Heart right ventricle (tissue), 16 donors: ENCODE results near the gene PAPSS1. TPM values are rescaled to one million over a fixed set of nuclear protein-coding genes. Genes with fewer than 3 reads are reported as not detected.

Experiments used
- ATAC-seq, 8 donors: fragments of 200-7000 bp; cut with Tn5 transposase; one replicate each; pipeline ENCODE4 v1.9.1; 2020; ENCODE audit warnings: mild to moderate bottlenecking in 8 of 8, moderate library complexity in 8 of 8, moderate number of reproducible peaks in 1 of 8
- DNase-seq, 2 donors: peaks; one replicate each; pipeline ENCODE4 v3.0.0-alpha.2; 2020
- H3K27ac ChIP-seq, 10 donors: fragments of 200-600 bp; sonication (generic) in 2 of 10; one replicate each; pipeline versions ENCODE4 v1.5.0 to v1.8.0; 2020 to 2022; ENCODE audit warnings: mild to moderate bottlenecking in 3 of 10
- H3K27me3 ChIP-seq, 7 donors: fragments of 200-600 bp; one replicate each; pipeline ENCODE4 v1.8.0; 2021 to 2022; ENCODE audit warnings: mild to moderate bottlenecking in 2 of 7
- H3K36me3 ChIP-seq, 9 donors: fragments of 200-600 bp; sonication (generic) in 1 of 9; one replicate each; pipeline versions ENCODE4 v1.5.0 to v1.8.0; 2020 to 2022; ENCODE audit warnings: mild to moderate bottlenecking in 2 of 9
- H3K4me1 ChIP-seq, 9 donors: fragments of 200-600 bp; sonication (generic) in 1 of 9; one replicate each; pipeline versions ENCODE4 v1.5.0 to v1.8.0; 2020 to 2022; ENCODE audit warnings: mild to moderate bottlenecking in 4 of 9
- H3K4me3 ChIP-seq, 10 donors: fragments of 200-600 bp; sonication (generic) in 2 of 10; one replicate each; pipeline versions ENCODE4 v1.5.0 to v1.8.0; 2020 to 2022; ENCODE audit warnings: mild to moderate bottlenecking in 7 of 10, moderate library complexity in 2 of 10
- H3K9me3 ChIP-seq, 11 donors: fragments of 200-600 bp in 10 of 11; sonication (generic) in 2 of 11; one replicate each; pipeline versions ENCODE4 v1.5.0 to v1.8.0; 2013 to 2022; ENCODE audit warnings: mild to moderate bottlenecking in 2 of 11, control low read depth in 1 of 11, moderate library complexity in 1 of 11
- WGBS, 2 donors: extraction: QIAGEN DNeasy Blood & Tissue Kit; methylation state at CpG; one replicate each; pipeline ENCODE4 v1.1.7; 2013; ENCODE audit warnings: inconsistent platforms in 1 of 2; 5-methylcytosine and 5-hydroxymethylcytosine counted together
- intact Hi-C, 10 donors: fragments of 100-400 bp; cut with DNase I; formaldehyde crosslinking; loops; one replicate each; pipeline versions ENCODE4 v1.11.1 to v1.14.2; 2022
- polyA plus RNA-seq, 2 donors: library from polyadenylated mRNA; stranded (reverse); fragments of 200-250 nt; gene quantifications; one replicate each; pipeline ENCODE4 v1.2.3, GENCODE V29; 2013
- total RNA-seq, 10 donors: library from RNA; stranded (reverse); fragmentation: NEBNext Ultra II Directional in 3 of 10; extraction: Animal tissue kit (Norgen Biotek cat#: 25700) in 3 of 10; gene quantifications; one replicate each; pipeline versions ENCODE4 v1.2.1 to v1.2.4, GENCODE V29; 2021 to 2023
- TF ChIP-seq, protein P1 (sequence below), 9 donors: fragments of 200-600 bp; sonication (generic) in 2 of 9; IDR thresholded peaks; one replicate each; pipeline versions ENCODE4 v1.5.0 to v1.8.0; 2021 to 2022; ENCODE audit warnings: antibody characterized with exemption in 9 of 9, mild to moderate bottlenecking in 5 of 9, moderate library complexity in 1 of 9
- donor health status: Arrhythmogenic right ventricular cardiomyopathy.
- donor health status: ischemic (EF 13 %, LVEDD 7.1; RV severe dilation, severe dysfunction).
- donor health status: healthy with polysubstance abuse.
- donor health status: DM: no; HTN: yes; CAD: no.
- donor health status: DM: no; HTN: no; CAD: no.
- donor health status: ischemic (EF 25% LVEDD 6.9; RV normal size, moderate dysfunction).
- donor health status: ischemic (EF 25% LVEDD 5.7; RV mildly dilated, moderate dysfunction).
- donor health status: healthy.
- donor health status: DM: yes; HTN: yes; CAD: no.
- donor health status: Ischemic cardiomyopathy.
- donor health status: ischemic (EF 35%, LVEDD 5.7; RV mildly dilated, moderate dysfunction).
- donor health status: nonischemic (EF 11% LVEDD 7.7; RV severe dilation, severe dysfunction).
- donor health status: DM: yes; HTN: yes; CAD: no.
- donor health status: PGD.
- donor health status: ischemic (EF 29% LVEDD 5.4; RV normal size, mild dysfunction).
- donor health status: nonischemic (EF 23%, LVEDD 6.1; RV moderate dilation, normal function).

PAPSS1 gene
- total and polyA plus RNA-seq, 12 donors, result 6.9 to 18.9 (median 10.7) TPM

DNA sequence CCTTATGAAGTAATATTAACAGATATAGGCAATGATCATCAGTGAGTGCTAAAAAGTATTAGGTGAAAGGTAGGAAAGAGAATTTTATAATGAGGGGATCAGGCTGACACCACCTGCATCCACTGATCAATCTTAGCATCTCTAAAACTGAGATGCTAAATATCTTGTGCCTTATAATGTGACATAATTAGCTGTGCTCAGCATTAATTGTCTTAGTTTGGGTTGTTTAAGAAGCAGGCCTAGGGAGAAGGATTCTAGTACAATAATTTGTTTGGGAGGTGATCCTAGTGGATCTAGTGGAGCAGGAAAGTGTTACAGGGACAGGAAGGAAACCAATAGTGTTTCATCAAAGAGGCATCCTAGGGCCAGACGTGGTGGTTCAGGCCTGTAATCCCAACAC is 22.2 kb upstream of the PAPSS1 start:
- no peak overlapping the region for H3K4me3 ChIP-seq
- no peak overlapping the region for H3K27ac ChIP-seq
- H3K4me1 ChIP-seq, result peaks cover 0 to 23% (median 9%) of the 10 kb centered on the region in 9 donors
- WGBS, 2 donors, result 66 to 81% methylated on average over 1 of the region's 1 CpG
- DNase-seq, result no peak
- H3K9me3 ChIP-seq, result peaks cover 0 to 9% (median 0%) of the 10 kb centered on the region in 11 donors
- H3K27me3 ChIP-seq, result no peaks in the 10 kb centered on the region
- TF ChIP-seq, protein P1, sequence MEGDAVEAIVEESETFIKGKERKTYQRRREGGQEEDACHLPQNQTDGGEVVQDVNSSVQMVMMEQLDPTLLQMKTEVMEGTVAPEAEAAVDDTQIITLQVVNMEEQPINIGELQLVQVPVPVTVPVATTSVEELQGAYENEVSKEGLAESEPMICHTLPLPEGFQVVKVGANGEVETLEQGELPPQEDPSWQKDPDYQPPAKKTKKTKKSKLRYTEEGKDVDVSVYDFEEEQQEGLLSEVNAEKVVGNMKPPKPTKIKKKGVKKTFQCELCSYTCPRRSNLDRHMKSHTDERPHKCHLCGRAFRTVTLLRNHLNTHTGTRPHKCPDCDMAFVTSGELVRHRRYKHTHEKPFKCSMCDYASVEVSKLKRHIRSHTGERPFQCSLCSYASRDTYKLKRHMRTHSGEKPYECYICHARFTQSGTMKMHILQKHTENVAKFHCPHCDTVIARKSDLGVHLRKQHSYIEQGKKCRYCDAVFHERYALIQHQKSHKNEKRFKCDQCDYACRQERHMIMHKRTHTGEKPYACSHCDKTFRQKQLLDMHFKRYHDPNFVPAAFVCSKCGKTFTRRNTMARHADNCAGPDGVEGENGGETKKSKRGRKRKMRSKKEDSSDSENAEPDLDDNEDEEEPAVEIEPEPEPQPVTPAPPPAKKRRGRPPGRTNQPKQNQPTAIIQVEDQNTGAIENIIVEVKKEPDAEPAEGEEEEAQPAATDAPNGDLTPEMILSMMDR (IDR thresholded peaks at IDR 0.05), result no peak
- ATAC-seq, result no peak
- intact Hi-C loops, result loop anchor here in 1 of 10 donors (5.0 kb wide), 1 partner anchor 1275 kb away; no protein-coding TSS in a partner anchor
- no peaks in the 10 kb centered on the region for H3K36me3 ChIP-seq

DNA sequence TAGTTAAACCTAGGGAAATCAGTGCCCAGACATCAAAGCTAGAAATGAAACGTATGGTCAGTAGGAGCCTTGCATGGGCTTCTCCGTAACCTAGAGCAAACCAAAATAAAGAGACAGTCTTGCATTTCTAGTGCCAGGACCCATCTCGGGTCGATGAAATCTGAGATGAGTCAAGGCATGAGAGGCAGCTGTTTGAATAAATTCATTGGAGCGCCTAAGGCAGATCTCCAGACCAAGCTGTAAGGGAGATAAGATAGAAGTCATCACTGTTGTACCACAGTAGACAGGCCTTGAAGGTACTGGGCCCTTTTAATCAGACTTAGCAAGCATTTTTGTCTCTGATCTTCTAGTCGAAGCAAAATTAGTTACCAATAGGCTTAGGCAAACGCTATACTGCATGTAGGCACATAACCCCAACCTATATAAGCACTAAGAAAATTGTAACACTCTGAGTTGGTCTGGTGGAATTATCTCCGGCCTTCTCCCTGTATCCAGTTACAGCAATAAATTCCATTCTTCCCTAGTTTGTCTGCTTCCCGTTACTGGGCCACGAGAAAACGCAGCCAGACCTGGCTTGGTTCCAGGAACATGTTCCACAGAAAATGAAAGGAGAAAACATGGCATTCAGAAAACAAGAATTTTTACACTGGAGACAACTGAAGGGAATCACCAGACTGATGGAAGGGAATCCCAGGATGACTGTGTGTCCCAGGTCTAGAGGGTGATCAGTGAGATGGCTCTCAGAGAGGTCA is 21.1 kb upstream of the PAPSS1 start:
- WGBS, 2 donors, result 46 to 61% methylated on average over 11 of the region's 11 CpGs
- peaks cover 0 to 9% (median 0%) of the 10 kb centered on the region in 11 donors for H3K9me3 ChIP-seq
- TF ChIP-seq, protein P1 (IDR thresholded peaks at IDR 0.05), result no peak
- peak in 4 of 8 donors; percentile 14 to 55 (median 39) for ATAC-seq
- no peaks in the 10 kb centered on the region for H3K27me3 ChIP-seq
- intact Hi-C loops, result loop anchor here in 1 of 10 donors (5.0 kb wide), 1 partner anchor 1274 kb away; no protein-coding TSS in a partner anchor
- H3K36me3 ChIP-seq, result no peaks in the 10 kb centered on the region
- H3K27ac ChIP-seq, result peak overlapping the region in 8 of 10 donors; percentile 15 to 73 (median 48)
- no peak overlapping the region for H3K4me3 ChIP-seq
- peaks cover 0 to 28% (median 10%) of the 10 kb centered on the region in 9 donors for H3K4me1 ChIP-seq
- peak; percentile 36 to 57 for DNase-seq

DNA sequence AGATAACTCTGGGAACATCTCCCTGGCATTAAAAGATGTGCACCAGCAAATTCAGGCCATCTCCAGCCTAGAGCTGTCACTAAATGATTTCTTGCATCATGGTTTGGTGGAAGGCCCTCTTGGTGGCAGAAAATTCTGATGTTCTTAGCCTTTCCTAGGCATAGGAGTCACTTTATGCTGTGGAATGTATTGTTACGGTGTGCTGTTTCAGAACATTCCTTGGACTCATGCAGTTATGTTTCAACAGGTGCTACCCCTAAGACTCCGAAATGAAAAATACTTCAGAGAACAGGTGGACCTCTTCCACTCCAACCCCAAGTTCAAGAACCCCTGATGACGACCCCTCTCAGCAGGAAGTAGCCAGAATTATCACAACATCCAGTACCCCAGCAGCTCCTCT is 20.3 kb upstream of the PAPSS1 start:
- peaks cover 0 to 28% (median 10%) of the 10 kb centered on the region in 9 donors for H3K4me1 ChIP-seq
- intact Hi-C loops, result loop anchor here in 1 of 10 donors (5.0 kb wide), 1 partner anchor 1273 kb away; no protein-coding TSS in a partner anchor
- no peaks in the 10 kb centered on the region for H3K36me3 ChIP-seq
- DNase-seq (no peak), ATAC-seq (no peak)
- peak overlapping the region in 7 of 10 donors; percentile 18 to 73 (median 50) for H3K27ac ChIP-seq
- H3K27me3 ChIP-seq, result no peaks in the 10 kb centered on the region
- WGBS, 2 donors, result 71 to 82% methylated on average over 3 of the region's 3 CpGs
- peaks cover 0 to 9% (median 0%) of the 10 kb centered on the region in 11 donors for H3K9me3 ChIP-seq
- H3K4me3 ChIP-seq, result no peak overlapping the region
- TF ChIP-seq, protein P1 (IDR thresholded peaks at IDR 0.05), result peak in 4 of 9 donors; percentile 10 to 21 (median 16)

DNA sequence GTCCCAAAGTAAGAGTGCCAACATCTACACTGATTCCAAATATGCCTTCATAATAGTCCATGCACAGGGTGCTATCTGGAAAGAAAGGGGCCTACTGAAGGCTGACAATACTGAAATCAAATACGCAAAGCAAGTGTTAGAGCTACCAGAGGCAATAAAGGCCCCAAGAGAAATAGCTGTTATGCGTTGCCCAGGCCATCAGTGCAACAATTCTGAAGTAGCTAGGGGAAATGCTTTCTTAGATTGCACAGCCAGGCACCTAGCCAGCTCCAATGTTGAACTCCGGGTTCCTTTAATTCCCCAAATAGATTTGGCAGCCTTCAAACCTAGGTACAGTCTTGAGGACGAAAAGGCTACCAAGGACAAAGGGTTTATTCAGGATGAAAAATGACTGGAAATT is 17.4 kb upstream of the PAPSS1 start:
- Histone ChIP-seq H3K27ac (no peak overlapping the region), H3K27me3 (no peaks in the 10 kb centered on the region), H3K4me1 (peaks cover 0 to 41% (median 10%) of the 10 kb centered on the region in 9 donors), H3K9me3 (no peaks in the 10 kb centered on the region), H3K36me3 (no peaks in the 10 kb centered on the region), H3K4me3 (no peak overlapping the region)
- 39 to 42% methylated on average over 4 of the region's 4 CpGs for WGBS, 2 donors
- intact Hi-C loops, result loop anchor here in 2 of 10 donors (10.0 kb wide), 2 partner anchors 553 to 1373 kb away; partner anchors contain the start of gene GIMD1 (in 1 of the 2)
- no peak for DNase-seq
- ATAC-seq, result peak in 3 of 8 donors; percentile 26 to 50 (median 34)
- TF ChIP-seq, protein P1 (IDR thresholded peaks at IDR 0.05), result no peak
